GM21360 (cell line): ENCODE results near the gene FBXL17.
"Not testable (repeated sequence)": the region's sequence is repeated elsewhere in the genome, so short reads cannot be mapped to it uniquely, and the experiment has no call there.

ENCODE experiments used
- ATAC-seq: cut with Tn5 transposase; IDR thresholded peaks from one replicate; pipeline ENCODE4 v1.9.1; 2021; ENCODE audit warnings: mild to moderate bottlenecking, moderate library complexity; ENCODE audit not compliant: unreplicated experiment

FBXL17 gene

DNA sequence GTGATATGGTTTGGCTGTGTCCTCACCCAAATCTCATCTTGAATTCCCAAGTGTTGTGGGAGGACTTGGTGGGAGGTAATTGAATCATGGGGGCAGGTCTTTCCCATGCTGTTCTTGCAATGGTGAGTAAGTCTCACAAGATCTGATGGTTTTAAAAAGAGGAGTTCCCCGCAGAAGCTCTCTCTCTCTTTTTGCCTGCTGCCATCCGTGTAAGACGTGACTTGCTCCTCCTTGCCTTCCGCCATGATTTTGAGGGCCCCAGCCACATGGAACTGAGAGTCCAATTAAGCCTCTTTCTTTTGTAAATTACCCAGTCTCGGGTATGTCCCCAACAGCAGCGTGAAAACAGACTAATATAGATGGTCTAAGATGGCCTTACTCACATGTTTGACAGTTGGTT is 210.1 kb downstream of the FBXL17 start:
- no peak for ATAC-seq

DNA sequence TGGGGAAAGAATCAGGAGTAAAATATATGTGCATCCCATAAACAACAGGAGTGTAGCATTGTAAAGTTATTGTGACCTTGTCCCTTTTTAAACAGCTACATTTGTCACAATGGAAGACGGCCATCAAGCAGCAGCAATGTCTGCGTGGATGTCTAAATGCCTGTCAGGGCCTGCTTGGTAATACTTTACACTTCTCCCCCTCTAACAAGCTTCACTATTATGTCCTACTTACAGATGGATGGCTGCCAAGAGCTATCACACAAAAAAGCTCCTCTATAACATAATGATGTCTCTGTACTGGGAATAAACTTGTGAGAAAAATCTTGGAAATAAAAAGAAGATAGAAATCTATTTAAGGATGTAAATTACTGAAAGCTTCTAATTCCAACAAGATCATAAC is 213.0 kb downstream of the FBXL17 start:
- ATAC-seq, result no peak

DNA sequence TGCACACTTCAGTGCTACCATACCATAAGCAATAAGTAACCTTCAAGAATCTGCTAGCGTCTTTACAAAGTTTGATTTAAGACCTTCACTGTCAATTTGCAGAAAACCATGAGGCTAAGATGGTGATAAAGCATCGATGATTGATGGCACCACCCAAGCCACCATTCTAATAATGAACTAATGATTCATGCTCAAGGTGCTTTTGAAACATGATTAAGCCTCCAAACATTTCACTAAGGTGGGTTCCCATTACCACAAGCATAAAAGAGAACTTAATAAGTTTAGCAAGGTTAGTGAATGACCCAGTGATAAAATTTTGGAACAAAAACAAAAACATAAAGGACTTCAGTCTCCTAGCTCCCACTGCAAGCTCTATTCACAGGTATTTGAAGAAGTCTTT is 214.7 kb downstream of the FBXL17 start:
- ATAC-seq, result no peak

DNA sequence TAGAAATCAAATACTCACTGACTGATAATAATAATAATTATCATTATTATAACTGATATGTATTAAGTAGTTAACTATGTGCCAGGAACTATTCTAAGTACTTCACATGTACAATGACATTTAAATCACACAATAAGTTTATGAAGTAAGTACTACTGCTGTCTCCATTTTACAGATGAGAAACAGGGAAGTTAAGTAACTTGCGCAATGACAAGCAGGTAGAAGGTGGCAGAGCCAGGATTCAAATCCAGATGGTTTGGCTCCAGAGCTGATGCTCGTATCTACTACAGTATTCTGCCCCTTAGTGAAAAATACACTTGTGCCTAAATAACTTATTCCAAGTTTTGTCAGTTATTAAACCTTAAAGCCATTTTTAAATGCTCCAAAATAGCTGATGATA is 217.3 kb downstream of the FBXL17 start:
- ATAC-seq, result no peak

DNA sequence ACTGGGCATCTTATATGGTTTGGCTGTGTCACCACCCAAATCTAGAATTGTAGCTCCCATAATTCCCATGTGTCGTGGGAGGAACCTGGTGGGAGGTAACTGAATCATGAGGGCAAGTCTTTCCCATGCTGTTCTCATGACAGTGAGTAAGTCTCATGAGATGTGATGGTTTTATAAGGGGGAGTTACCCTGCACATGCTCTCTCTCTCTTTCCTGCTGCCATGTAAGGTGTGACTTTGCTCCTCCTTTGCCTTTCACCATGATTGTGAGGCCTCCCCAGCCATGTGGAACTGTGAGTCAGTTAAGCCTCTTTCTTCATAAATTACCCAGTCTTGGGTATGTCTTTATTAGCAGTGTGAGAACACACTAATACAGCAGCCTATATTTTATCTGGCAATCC is 229.0 kb downstream of the FBXL17 start:
- not testable (repeated sequence) for ATAC-seq

DNA sequence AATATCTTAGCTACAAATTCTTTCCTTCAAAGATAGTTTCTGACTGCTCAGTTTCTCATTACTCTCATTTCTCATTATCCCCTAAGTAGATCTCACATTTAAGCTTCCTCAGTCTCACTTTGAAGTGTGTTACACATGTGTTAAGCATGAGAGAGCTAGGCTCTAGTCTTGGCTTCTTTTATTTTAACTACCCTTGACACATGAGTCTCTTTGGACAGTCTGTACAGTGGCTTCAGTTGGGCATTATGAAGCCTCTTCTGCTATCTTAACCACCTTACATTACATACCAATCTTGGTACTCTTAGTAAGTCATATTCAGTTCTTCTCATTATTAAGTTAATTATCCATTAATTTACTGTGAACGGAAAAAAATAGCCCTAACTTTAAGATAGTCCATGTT is 232.5 kb downstream of the FBXL17 start:
- no peak for ATAC-seq

DNA sequence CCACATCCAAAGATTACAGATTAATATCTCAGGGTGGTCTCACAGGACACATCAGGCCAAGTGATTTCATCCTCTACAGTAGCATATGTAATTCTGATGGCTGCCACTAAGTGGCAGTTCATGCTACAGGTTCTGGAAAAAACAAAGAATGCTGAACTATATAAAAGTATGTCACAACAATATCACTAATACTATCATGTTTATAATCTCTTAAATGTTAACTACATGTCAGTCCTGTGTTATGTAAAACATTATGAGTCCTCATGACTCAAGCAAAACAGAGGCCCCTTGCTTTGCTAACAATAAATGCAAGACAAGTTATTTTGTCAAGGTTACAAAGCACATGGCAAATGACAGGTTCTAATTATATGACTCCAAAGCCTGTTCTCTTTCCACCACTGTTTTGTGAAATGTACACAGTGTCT is 233.2 kb downstream of the FBXL17 start:
- peak; percentile 81 for ATAC-seq

DNA sequence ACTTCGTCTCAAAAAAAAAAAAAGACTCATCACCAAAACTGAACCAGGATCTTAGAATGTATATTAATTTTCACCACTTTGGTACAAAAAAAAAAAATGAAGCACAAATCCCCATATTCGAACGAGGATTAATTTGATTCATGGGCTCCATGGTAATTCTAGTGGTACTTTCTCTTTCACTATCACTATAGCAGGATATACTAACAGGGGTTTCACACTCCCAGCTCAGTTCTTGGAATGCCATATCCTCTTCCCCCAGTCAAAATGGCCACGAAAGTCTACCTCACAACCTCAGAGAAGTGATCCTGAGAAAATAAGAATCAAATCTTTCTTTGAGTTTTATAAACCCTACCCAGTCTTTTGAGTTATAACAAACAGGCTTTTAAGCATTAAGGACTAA is 235.7 kb downstream of the FBXL17 start:
- ATAC-seq, result no peak

DNA sequence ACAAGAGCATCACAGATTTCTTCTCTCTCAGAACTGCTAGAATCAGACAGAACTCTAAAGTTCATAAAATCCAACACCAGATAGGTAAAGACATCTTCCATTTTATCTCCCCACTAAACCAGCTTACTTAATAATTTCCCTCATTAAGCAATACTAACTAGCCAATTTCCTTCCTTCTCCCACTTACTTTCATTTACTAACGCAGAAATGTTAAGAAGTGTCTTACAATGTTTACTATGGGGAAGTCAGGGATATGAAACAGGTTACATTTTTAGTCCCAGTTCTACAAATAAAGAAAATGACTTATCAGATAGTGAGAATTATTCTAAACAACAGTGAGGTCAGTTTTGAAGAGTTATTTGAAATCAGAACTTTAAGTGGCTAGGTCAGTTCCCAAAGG is 236.5 kb downstream of the FBXL17 start:
- ATAC-seq, result no peak

DNA sequence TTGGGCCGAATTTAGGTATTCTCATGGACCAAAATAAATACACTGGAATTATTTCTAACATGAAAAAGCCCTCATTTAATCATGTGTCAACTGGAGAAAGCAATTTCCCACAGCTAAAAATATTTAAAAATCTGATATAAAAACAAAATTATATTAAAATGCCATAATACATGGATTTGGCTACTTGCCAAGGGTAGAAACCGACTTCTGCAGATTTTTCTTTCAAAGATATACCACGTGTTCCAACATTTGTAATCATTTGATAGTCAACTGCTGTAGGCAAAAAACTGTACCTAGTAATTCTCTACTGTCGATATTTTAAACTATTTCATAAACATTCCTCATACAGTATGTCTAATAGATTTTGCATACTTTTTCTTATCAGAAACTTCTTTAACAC is 237.6 kb downstream of the FBXL17 start:
- ATAC-seq, result no peak

DNA sequence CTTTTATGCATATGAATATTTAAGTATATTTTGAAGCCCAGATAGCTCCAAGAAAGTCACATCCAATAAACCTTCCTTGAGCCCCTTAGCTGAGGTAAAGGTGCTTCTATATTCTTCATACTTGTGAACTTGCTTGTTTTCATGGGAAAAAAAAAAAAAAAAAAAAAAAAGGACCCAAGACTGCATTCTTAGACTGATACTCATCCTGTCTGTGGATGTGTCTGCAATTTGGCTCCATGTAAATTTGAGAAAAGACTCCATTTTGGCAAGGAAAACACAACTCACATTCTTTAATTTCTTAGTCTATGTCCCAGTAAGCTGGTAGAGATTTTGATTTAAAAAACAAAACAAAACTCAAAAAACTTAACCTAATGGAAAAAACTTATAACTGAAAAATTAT is 238.3 kb downstream of the FBXL17 start:
- ATAC-seq, result no peak

DNA sequence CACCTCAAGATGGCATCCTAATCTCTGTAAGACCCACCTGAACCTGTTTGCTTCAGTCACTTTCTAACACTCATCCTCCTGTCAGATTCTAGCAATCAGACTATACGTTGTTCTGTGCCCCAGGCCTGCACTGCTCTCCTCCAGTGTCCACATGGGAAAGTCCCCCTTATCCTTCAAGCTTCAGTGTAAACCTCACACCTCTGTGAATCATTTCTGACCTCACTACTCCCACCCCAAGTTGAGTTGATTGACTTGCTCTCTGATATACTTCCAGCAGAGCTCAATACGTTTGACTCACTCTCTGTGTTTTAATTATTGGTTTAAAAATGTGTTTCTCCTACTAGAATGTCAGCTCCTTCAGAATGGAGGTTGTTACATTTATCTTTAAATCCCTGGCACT is 240.2 kb downstream of the FBXL17 start:
- ATAC-seq, result peak; percentile 49

DNA sequence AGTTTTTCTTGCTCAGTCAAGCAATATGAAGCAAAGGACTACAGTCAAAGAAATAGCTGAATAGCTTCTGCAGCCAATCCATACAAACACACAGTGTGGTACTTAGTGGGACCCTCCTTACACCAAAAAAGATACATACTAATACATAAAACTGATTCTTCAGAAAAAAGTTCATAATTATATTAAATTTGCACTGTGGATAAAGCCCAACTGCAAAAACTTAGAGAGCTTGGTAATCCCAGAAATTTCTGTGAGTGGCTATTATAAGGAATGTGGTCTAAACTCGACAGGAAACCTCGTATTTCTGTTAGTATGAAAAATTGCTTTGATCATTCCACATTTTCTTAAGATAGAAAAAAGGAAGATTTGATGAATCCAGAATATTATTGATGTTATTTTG is 245.4 kb downstream of the FBXL17 start:
- ATAC-seq, result no peak

DNA sequence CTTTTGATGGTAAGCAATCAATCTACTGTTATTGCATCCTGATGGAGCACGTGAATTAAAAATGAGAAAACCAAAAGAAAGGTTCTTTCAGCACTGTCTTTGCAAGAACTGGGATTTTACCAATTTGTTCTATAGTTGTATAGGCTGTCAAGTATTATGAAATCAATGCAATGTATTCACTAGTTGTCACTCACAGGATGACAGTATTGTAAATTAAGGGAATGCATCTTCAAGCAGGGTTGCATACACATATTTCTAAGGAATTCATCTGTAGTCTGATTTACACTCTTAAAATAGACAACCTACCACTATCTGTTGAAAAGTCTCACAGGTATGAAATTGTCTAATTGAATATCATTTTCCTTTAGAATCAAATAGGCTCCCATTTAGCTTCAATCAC is 252.8 kb downstream of the FBXL17 start:
- ATAC-seq, result no peak

DNA sequence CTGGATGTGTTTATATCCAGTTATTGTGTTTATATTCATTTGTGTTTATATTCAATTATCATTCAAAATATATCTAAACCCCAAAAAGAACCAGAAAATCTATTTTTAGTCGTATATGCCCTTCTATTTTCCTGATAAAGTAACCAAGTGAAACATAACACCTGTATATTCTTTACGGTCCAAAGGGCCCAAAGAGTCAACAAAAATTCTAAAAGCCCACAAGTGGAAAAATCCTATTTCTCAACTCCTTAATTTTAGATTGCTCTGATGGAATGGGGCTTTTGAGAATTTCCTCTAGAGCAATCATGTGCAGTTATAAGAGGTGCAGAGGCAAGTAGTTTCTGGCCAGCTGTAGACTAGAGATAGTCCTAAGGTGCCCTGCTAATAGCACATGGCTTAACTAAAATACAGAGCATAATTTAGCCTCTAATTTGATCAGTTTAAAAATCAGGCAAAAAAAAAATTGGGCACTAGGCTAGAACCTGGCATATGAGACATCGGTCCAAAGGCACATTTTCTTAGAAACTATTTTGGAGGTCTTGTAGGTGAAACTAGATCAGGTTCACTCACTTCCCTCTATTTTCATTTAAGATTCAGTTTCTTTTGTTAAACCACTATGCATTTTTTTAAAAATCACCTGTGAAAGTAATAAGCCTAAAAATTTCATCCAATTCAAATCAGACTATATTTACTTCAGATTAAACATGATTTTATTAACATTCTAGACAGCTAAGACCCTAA is 256.0 kb downstream of the FBXL17 start:
- ATAC-seq, result no peak

DNA sequence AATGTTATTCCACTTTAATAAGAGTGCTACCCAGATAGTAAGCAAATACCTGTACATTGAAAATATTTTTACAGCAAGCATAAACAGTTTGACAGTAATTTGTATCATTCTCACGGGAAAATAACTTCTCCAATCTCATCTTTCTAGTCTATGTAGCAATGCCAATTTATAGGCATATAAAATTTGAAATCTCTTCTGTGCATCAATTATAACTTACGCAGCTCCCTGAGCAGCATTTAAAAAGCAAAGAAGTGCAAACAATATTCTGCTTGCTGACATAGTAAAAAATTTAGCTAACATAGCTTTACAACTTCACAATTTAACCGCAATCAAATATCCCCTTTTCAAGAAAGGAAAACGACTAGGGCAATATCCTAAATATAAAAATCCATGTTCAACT is 257.3 kb downstream of the FBXL17 start:
- ATAC-seq, result no peak

DNA sequence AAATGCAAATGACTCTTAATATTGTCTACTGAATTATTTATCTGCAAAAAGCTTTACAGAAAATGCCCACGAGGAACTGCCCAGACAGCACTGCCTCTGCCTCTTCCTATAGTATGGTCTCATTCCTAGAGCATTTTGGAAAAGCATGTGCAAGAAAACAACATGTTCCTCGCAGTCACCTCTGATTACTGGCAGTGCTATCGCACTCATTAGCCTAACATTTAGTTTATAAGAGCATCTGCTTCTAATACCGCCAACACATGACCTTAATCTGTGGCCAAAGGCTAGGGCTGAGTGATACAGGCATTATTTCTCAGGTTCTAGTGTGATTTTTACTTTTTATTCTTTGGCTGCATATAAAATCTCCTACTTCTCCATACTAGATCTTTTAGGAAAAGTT is 259.2 kb downstream of the FBXL17 start:
- no peak for ATAC-seq

DNA sequence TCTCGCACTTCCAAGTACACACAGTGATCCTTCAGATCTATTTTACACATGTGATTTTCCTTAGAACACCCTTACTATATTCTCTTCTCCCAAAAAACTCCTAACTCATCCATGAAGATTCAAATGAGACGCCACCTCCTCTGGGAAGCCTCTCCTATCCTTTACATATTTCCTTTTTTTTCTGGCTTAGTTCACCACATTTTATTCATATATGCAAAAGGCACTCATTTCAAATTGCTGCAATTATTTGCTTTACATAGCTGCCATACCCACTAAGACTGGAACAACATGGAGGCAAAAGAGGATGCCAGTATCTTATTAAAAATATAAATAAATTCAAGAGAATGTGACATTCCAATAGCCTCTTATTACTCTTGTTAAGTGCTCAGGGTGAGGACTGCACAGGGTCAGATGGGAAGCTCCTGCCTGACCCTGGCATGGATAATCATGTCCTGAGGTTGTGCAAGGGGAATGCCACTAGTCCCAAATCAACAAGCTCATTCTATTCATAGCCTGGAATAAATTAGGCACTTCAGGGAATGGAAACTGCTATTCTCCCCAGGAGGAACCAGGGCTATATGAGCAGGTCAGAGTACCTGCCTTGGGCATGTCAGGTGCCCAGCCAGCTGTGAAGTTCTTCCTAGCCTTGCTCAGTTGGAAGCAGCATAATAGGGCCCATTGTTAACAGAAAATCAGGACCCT is 262.9 kb downstream of the FBXL17 start:
- no peak for ATAC-seq

DNA sequence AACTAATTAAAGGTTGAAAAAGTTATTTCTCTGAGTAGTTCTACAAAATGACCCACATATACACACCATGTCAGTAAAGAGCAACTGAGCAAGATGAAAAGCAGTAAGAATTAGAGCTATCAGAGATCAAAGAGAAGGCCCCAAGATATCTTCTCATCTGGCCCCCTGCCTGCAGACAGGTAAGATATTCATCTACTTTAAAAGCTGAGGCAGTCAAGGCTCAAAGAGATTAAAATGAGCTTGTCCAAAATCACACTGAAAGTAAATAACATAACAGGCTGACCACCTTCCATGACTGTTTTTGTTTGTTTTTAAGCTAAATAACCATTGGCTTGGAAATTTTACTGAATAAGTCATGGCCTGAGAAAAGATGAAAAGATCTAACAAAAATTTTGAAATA is 266.2 kb downstream of the FBXL17 start:
- no peak for ATAC-seq

DNA sequence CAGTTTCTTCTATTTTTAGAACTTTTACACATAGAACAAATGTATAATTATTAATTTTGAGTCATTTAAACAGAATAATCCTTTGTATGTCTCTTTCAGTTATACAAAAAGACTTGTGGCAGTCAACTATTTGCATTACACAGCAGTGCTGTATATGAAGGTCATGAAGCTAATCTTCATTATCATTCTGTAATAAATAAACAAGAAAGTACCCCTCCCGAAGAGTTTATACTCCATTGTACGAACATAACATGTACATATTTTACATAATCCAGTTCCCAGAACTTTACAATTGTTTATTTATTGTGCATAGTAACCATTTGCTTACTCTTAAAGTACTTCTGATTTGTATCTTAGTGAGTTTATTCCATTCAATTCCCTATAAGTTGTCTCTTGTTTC is 267.9 kb downstream of the FBXL17 start:
- no peak for ATAC-seq

DNA sequence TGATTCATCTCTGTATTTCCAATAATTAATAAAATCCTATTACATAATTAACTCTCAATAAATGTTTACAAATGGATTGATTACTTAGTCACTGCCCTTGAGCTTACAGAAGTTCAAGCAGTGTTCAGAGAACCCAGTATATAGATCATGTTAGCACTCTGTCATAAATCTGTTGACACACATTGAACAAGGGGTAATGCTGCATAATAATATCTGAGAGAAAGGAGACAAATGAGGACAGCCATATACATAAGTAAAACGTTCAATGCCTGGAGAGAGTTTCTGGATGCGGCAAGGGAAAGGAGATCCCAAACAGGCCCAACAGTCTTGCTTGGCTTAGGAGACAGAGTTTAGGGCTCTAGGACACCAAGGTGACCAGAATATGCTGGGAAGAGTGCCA is 270.2 kb downstream of the FBXL17 start:
- ATAC-seq, result no peak

DNA sequence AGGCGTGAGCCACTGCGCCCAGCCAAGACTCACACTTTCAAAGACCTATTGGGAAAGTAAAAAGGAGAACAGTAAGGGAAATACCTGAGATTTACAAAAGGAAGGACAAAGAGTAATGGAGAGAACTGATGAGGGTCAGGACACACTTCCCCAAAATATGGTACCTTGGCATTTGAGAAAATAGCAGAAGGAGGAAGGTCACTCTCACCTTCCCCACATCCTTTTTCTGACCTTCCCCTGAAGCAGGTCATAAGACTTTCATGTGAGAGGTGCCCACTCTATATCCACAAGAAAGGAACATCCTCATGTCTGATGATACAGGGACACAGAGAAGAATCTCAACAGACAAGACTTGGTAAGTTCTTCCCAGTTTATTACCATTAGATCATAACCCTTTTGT is 272.8 kb downstream of the FBXL17 start:
- no peak for ATAC-seq

DNA sequence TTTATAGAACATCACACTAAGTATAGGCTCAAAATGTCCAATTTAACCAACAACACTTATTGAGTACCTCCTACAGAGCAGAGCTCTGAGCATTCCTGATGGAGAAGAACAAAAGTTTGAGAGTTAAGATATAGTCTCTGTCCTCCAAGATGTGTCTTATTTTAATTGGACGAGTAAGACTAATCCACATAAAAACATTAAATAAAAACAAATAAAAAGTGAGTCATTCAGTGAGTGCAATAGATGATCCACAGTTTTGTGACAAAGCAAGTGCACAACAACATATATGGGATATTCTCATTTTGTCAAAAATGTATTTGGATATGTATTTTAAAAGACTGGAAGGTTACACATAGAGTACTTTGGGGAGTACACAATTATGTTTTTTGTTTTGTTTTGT is 277.4 kb downstream of the FBXL17 start:
- no peak for ATAC-seq
